NCI-H1436 treated with DMSO at 0.1 percent for 48 hours (cell line): ENCODE measurements around the gene FBXW2.

Experiments used
- DNase-seq: peaks from one replicate; lab custom pipeline; 2025; lab: John Stamatoyannopoulos, UW

Gene FBXW2

GRCh38 chr9:120742951-120743416, 50.2 kb downstream of the FBXW2 start:
- no peak for DNase-seq

- no peak for DNase-seq
Measured at GRCh38 chr9:120741701-120742100, 51.5 kb downstream of the FBXW2 start.

DNA sequence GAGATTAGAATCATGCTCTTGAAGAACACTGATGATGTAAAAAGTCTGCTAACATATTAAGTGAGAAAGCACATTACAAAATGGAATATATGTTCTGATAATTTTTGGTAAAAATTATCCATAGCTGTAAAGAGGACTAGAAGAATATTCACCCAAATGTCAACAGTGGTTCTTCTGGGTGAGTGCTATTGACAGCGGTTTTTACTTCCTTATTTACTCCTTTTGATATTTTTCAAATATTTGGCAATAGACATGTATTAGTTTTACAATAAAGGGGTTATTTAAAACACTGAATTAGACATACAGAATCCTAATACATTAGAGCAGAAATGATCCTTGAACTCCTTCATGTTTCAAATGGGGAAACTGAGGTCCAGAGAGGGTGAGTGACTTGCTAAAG, 52.0 kb downstream of the FBXW2 start:
- DNase-seq, result no peak

DNA sequence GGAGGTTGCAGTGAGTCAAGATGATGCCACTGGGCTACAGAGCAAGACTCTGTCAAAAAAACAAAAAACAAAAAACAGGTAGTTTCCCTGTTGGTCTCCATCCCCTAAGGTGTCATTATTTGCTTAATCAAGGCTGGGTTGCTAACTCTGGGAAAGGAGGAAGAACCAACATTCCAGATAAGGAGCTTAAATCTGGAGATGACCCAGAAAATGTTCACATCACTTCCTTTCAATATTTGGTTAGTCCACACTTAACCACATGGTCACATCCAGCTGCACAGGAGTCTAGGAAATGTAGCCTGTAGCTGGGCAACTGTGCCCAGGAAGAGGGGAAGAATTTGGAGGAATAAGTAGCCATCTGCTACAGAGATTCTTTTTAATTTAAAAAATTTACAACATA, 53.1 kb downstream of the FBXW2 start:
- no peak for DNase-seq

DNA sequence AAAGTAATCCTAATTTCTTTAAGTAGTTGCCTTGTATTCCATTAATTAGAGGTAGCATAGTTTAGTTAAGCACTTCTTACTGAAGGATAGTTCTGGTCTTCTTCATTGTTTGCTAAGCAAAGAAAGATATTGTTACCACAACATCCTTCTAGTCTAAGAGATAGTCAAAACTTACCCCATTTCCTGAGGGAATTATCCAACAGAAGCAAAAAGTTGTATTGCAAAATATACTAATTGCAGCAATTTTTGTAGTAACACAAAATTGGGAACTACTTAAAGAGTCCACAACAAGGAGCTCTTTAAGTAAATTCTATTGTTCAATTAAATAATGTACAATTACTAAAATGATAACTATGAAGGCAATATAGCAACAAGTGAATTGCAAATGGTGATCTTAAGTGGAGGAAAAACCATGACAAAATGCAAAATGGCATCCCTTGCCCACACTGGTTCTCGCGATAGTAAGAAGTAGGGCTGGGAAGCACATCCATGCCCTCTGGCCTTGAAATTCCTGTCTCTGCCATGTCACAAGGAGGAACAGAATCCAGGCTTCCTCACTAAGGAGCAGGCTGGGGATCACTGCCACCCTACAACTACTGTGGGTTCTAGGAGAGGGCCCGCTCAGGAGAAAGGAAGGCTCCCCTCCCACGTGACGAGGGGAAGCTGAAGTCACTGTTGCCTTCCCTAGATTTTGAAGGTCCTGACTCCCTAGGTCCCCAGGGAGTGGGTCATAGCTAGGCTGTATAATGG, 55.6 kb downstream of the FBXW2 start:
- DNase-seq, result no peak

DNA sequence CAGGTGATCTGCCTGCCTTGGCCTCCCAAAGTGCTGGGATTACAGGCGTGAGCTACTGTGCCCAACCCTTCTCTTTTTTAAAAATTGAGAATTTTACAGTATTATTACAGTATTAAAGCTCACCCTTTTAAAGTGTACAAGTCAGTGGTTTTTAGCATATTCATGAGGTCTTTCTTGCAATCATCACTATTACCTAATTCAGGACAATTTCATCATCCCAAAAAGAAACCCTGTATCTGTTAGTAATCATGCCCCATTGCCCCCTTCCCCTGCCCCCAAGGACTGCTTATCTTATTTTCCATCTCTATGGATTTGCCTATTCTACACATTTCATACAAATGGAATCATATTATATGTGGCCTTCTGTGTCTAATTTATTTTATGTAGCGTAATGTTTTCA, 56.3 kb downstream of the FBXW2 start:
- DNase-seq, result no peak

DNA sequence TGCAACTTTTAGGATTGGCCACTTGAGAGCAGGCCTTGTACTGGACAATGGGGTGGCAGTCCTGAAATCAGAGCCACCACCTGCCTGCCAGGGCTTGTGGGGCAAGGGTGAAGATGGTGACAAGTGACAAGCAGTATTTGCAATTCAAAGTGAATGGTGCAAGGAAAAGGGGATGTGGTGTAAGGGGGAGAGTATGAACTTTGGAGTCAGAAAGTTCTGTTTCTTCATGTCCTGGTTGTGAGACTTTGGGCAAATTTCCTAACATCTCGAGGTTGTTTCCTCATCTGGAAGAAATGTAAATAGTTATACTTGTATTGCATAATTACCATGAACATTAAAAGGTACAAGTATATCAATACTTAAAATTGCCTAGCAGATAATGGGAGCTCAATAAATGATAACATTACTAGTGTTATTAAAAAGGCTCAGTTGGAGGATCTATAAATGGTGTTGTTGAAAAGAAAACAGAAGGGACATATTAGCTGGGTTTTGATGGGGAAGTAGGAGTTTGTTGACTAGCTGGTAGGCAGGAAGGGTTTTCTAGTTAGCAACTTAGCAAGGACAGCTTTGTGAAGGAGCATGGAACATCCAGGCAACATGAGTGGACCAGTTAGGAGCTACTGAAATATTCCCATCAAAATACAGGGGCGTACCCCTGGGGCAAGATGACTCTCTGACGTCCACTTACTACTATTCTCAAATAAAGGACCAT, 57.6 kb downstream of the FBXW2 start:
- no peak for DNase-seq

DNA sequence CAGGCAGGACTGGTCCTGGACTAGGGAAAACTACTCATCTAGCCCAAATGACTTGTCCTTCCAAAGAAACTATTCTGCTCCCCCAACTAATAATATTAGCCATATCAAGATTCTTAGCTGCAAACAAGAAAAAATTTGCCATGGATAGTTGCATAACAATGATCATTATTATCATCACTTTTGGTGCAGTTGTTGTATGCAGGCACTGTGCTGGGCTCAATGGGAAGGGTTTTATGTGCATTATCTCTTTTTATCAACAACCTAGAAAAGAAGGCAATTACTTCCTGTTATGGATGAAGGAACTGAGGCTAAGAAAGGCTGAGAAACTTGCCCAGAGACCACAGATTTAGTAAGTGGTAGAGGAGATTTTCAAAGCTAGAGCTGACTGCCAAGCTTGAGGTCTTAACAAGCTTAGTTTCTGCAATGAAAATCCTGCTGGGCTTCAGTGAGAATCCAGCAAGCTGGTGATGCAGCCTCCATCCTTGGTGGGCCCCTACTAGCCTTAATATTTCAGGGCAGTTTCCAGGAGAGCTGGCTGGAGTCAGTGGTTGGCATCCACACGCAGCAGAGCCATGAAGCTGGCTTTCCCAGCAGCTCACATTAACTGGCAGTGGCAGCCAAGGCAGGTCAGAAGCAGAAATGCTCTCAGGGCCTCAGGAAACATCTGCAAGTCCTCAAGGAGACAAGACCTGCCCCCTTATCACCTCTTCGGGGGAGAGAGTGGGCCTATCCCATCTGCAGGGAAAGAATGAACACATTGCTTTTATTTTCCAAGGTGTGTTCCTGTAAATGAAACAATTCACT, 58.4 kb downstream of the FBXW2 start:
- DNase-seq, result no peak

GRCh38 chr9:120733190-120733589, 60.0 kb downstream of the FBXW2 start:
- DNase-seq, result no peak

DNA sequence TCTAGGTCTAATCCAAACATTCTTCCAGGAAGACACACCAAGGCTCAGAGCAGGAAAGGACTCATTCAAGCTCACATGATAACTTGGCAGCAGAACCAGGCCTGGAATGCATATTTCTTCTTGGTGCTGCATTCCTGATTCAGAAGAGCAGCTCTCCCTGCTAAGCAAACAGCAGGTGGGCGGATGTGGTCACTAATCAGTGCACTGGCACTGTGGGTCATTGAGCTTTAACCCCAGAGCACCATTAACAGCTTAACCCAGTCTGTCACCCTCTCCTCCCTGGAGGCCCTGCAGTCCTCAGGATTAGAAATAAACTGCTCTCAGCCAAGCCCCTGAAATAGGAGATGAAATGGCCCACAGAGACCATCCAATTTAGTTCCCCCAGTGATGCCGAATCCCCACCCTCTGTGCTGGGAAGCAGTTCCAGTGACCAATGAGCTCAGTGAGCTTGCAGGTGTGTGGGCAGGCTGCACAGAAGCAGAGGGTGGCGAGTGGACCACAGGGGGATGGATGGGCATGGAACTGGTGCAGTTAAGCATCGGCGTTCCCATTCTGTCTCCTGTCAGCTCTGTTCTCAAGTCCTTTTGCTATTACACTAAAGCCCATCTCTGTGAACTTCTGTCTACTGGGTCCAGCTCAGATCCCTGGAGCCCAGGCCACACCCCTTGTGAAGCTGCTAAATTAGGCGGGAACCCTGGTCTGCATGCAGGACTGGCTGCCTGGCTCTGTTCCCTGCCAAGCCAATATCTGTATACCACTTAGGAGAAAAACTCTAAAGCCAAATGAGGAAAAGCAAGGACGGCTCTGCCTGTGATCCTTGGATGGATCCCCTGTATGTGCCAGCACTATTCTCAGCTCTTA, 62.3 kb downstream of the FBXW2 start:
- DNase-seq, result no peak

DNA sequence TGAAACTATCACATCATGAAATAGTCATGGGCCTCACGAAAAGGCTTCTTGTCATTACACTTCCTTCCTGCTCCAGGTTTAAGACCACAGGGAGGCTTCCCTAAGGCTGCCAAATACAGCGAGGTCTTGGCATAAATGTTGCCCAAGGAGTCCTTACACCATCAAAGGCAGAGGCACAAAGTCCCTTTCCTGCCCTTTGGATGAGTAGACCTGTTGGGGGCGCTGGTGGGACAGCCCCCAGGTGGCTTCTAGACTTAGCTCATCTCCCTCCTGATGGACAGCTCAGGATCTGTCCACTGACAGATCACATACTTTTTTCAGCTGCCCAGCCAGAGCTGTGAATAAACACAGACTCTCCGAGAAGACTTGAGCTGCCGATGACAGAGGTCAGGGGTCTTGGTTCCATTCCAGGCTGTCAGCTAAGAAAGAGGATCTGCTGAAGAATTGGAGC, 63.4 kb downstream of the FBXW2 start:
- DNase-seq, result no peak

GRCh38 chr9:120726484-120726883, 66.7 kb downstream of the FBXW2 start:
- DNase-seq, result no peak

GRCh38 chr9:120725907-120726306, 67.3 kb downstream of the FBXW2 start:
- no peak for DNase-seq

- no peak for DNase-seq
Measured at GRCh38 chr9:120724757-120725400, 68.3 kb downstream of the FBXW2 start.

DNA sequence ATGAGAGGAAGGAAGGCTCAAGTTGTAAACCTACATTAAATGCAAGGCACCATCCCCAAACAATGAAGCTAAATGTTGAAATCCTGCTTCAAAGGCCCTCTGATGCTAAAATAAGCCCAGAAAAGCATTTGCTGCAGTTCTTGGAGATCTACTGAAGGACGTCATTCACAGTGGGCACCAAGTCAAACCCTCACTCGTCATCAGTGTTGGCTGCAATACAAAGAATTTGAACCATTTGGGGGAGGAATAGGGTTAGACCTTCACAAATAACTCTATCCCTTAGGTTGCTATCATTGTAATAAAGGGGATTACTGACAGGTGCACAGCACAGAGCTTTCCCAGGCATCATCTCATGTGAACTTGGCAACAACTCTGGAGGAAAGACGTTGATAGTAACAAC, 69.7 kb downstream of the FBXW2 start:
- no peak for DNase-seq

GRCh38 chr9:120720404-120720803, 72.8 kb downstream of the FBXW2 start:
- no peak for DNase-seq

DNA sequence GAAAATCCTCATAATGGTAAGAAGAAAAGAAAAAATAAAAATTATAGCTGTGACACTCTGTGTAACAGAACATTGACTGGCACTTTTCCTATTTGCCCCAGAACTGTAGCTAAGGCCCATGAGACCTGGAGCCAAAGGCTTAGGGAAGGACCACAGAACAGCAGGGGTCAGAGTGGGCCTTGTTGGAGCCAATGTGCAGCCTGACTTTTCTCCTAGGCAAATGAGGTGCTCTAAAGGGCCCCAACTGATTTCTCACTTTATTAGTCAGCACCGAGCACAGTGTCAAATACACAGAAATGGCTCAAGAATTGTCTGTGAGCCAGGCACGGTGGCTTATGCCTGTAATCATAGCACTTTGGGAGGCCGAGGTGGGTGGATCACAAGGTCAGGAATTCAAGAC, 74.9 kb downstream of the FBXW2 start:
- no peak for DNase-seq

- no peak for DNase-seq
Measured at GRCh38 chr9:120717176-120717575, 76.0 kb downstream of the FBXW2 start.

DNA sequence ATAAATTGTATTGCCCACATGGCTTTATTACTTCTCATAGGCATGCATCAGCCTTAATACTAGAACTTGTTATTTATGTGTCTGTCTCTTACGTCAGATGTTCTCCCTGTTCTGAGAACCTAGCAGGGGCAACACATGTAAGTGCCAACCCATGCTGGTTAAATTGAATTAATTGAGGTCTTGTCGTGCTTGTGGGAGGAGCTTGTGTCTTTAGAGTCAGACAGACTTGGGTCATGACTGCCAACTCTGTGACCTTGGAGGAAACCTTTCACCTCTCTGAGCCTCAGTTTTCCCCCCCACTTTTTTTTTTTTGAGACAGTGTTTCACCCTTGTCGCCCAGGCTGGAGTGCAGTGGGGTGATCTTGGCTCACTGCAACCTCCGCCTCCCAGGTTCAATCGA, 76.7 kb downstream of the FBXW2 start:
- DNase-seq, result no peak

GRCh38 chr9:120715389-120715924, 77.8 kb downstream of the FBXW2 start:
- DNase-seq, result peak; percentile 14

GRCh38 chr9:120714846-120715388, 78.3 kb downstream of the FBXW2 start:
- no peak for DNase-seq
